Right lobe of liver (tissue), 6 donors: ENCODE results near the gene HRNR. TPM values are rescaled to one million over a fixed set of nuclear protein-coding genes. Genes with fewer than 3 reads are reported as not detected.
A peak's percentile ranks its signal among the peaks of the same experiment; 100 is the strongest.
"Not testable (repeated sequence)": the region's sequence is repeated elsewhere in the genome, so short reads cannot be mapped to it uniquely, and the experiment has no call there.

ENCODE experiments used
- ATAC-seq, 4 donors: fragments of 200-7000 bp; cut with Tn5 transposase; one replicate each; pipeline ENCODE4 v1.9.1; 2020; ENCODE audit warnings: mild to moderate bottlenecking in 4 of 4, moderate library complexity in 4 of 4
- DNase-seq, 3 donors: peaks; one replicate each; pipeline ENCODE4 v3.0.0-alpha.2; 2020
- H3K27ac ChIP-seq, 3 donors: fragments of 200-600 bp; one replicate each; pipeline ENCODE4 v1.8.0; 2022
- H3K27me3 ChIP-seq, 2 donors: fragments of 200-600 bp; one replicate each; pipeline ENCODE4 v1.8.0; 2022
- H3K36me3 ChIP-seq, 4 donors: fragments of 200-600 bp; sonication (generic) in 1 of 4; one replicate each; pipeline versions ENCODE4 v1.5.1 to v1.8.0; 2017 to 2022; ENCODE audit warnings: control low read depth in 1 of 4
- H3K4me1 ChIP-seq, 4 donors: fragments of 200-600 bp; sonication (generic) in 1 of 4; one replicate each; pipeline versions ENCODE4 v1.5.1 to v1.8.0; 2017 to 2022; ENCODE audit warnings: control low read depth in 1 of 4
- H3K4me3 ChIP-seq, 3 donors: fragments of 200-600 bp; one replicate each; pipeline ENCODE4 v1.8.0; 2022
- H3K9me3 ChIP-seq, 4 donors: fragments of 200-600 bp; sonication (generic) in 1 of 4; one replicate each; pipeline versions ENCODE4 v1.5.1 to v1.8.0; 2017 to 2022; ENCODE audit warnings: control low read depth in 1 of 4
- POLR2A ChIP-seq: fragments of 450-650 bp; IDR thresholded peaks from one replicate; pipeline ENCODE4 v1.6.1; 2017; ENCODE audit warnings: antibody characterized with exemption, mild to moderate bottlenecking
- WGBS: methylation state at CpG from one replicate; pipeline ENCODE4 v1.1.6; 2018; ENCODE audit warnings: low coverage, low lambda C conversion rate; ENCODE audit not compliant: insufficient coverage; ENCODE audit errors: missing lambda C conversion rate; 5-methylcytosine and 5-hydroxymethylcytosine counted together
- intact Hi-C, 2 donors: fragments of 100-400 bp; cut with DNase I; formaldehyde crosslinking; loops; one replicate each; pipeline versions ENCODE4 v1.11.2 to v1.14.1; 2022
- total RNA-seq, 6 experiments: library from RNA; depleted of rRNA in 2 of 6; stranded (reverse); fragments of >200 nt in 2 of 6; fragmentation: NEBNext Ultra II Directional in 3 of 6; extraction: Animal tissue kit (Norgen Biotek cat#: 25700) in 3 of 6; gene quantifications; one replicate each; pipeline versions ENCODE4 v1.1.0 to v1.2.4, GENCODE V29; 2016 to 2023
- TF ChIP-seq, protein P1 (sequence below), 4 donors: fragments of 200-600 bp in 3 of 4; fragments of 450-650 bp in 1 of 4; IDR thresholded peaks; one replicate each; pipeline versions ENCODE4 v1.5.1 to v1.8.0; 2016 to 2022; ENCODE audit warnings: antibody characterized with exemption in 4 of 4, mild to moderate bottlenecking in 2 of 4
- donor health status: DM: no; HTN: yes; CAD: no.
- donor health status: DM: no; HTN: no; CAD: no.
- donor health status: DM: no; HTN: no; CAD: no.
- donor health status: DM: no; HTN: yes; CAD: no.
- donor health status: DM: no; HTN: yes; CAD: no.

The HRNR gene
- total RNA-seq, 6 experiments from 2014 or later = not detected

- no peaks in the 10 kb centered on the region for H3K27me3 ChIP-seq
- ATAC-seq (no peak), DNase-seq (no peak)
- TF ChIP-seq POLR2A = no peak
- TF ChIP-seq, protein P1, sequence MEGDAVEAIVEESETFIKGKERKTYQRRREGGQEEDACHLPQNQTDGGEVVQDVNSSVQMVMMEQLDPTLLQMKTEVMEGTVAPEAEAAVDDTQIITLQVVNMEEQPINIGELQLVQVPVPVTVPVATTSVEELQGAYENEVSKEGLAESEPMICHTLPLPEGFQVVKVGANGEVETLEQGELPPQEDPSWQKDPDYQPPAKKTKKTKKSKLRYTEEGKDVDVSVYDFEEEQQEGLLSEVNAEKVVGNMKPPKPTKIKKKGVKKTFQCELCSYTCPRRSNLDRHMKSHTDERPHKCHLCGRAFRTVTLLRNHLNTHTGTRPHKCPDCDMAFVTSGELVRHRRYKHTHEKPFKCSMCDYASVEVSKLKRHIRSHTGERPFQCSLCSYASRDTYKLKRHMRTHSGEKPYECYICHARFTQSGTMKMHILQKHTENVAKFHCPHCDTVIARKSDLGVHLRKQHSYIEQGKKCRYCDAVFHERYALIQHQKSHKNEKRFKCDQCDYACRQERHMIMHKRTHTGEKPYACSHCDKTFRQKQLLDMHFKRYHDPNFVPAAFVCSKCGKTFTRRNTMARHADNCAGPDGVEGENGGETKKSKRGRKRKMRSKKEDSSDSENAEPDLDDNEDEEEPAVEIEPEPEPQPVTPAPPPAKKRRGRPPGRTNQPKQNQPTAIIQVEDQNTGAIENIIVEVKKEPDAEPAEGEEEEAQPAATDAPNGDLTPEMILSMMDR (IDR thresholded peaks at IDR 0.05) = no peak
- no peak overlapping the region for H3K4me3 ChIP-seq
- no peaks in the 10 kb centered on the region for H3K9me3 ChIP-seq
- no peak overlapping the region for H3K27ac ChIP-seq
- intact Hi-C loops = no loop called here
- H3K36me3 ChIP-seq = no peaks in the 10 kb centered on the region
- 56% methylated on average over 3 of the region's 3 CpGs for WGBS
- no peaks in the 10 kb centered on the region for H3K4me1 ChIP-seq
These were observed 1.7 kb upstream of the HRNR start for GRCh38 chr1:152225678-152226077.

GRCh38 chr1:152220166-152221163 lies 3.5 kb downstream of the HRNR start:
- ATAC-seq (no peak), DNase-seq (no peak)
- no peak overlapping the region for H3K4me3 ChIP-seq
- TF ChIP-seq POLR2A = no peak
- TF ChIP-seq, protein P1 (IDR thresholded peaks at IDR 0.05) = no peak
- H3K4me1 ChIP-seq = no peaks in the 10 kb centered on the region
- intact Hi-C loops = no loop called here
- no peak overlapping the region for H3K27ac ChIP-seq
- H3K36me3 ChIP-seq = no peaks in the 10 kb centered on the region
- H3K27me3 ChIP-seq = no peaks in the 10 kb centered on the region
- H3K9me3 ChIP-seq = no peaks in the 10 kb centered on the region
- 69% methylated on average over 4 of the region's 30 CpGs for WGBS

- WGBS = 100% methylated on average over 1 of the region's 14 CpGs
- DNase-seq = not testable (repeated sequence)
These were observed 4.6 kb downstream of the HRNR start for GRCh38 chr1:152219438-152219837.

GRCh38 chr1:152218762-152219436 lies 5.1 kb downstream of the HRNR start:
- 80% methylated on average over 6 of the region's 24 CpGs for WGBS
- TF ChIP-seq, protein P1 (IDR thresholded peaks at IDR 0.05) = no peak
- TF ChIP-seq POLR2A = no peak
- Histone ChIP-seq H3K36me3 (no peaks in the 10 kb centered on the region), H3K27ac (no peak overlapping the region), H3K9me3 (no peaks in the 10 kb centered on the region), H3K27me3 (no peaks in the 10 kb centered on the region), H3K4me1 (no peaks in the 10 kb centered on the region), H3K4me3 (no peak overlapping the region)
- ATAC-seq (no peak), DNase-seq (no peak)
- intact Hi-C loops = no loop called here

More at GRCh38 chr1:152219438-152219837, 4.6 kb downstream of the HRNR start:
- H3K4me1 ChIP-seq, H3K4me3 ChIP-seq, H3K9me3 ChIP-seq, H3K27ac ChIP-seq, intact Hi-C loops, H3K27me3 ChIP-seq, H3K36me3 ChIP-seq, ATAC-seq: not testable (repeated sequence)

- intact Hi-C loops, ATAC-seq, H3K4me3 ChIP-seq, H3K9me3 ChIP-seq, H3K27me3 ChIP-seq, H3K36me3 ChIP-seq, H3K27ac ChIP-seq, H3K4me1 ChIP-seq: not testable (repeated sequence)
- peak in 1 of 3 donors; percentile 59 for DNase-seq
- 78% methylated on average over 6 of the region's 13 CpGs for WGBS
These were observed 8.4 kb downstream of the HRNR start for GRCh38 chr1:152215604-152216003.

- H3K9me3 ChIP-seq, H3K27ac ChIP-seq, H3K4me3 ChIP-seq, H3K4me1 ChIP-seq, H3K27me3 ChIP-seq, H3K36me3 ChIP-seq, ATAC-seq, intact Hi-C loops: not testable (repeated sequence)
- no CpG with 5 or more reads among the region's 21 CpGs for WGBS
- DNase-seq = peak in 1 of 3 donors; percentile 48
These were observed 9.1 kb downstream of the HRNR start for GRCh38 chr1:152214911-152215310.
